GM18499 (cell line): Measurements from ENCODE around the gene LY9.

Source experiments
- ATAC-seq: cut with Tn5 transposase; IDR thresholded peaks from one replicate; pipeline ENCODE4 v1.9.1; 2021; ENCODE audit warnings: moderate number of reproducible peaks; ENCODE audit not compliant: insufficient read depth, unreplicated experiment

LY9 gene

GRCh38 chr1:160834945-160835565, 39.1 kb downstream of the LY9 start:
- ATAC-seq: no peak

- ATAC-seq: no peak
These were observed 39.8 kb downstream of the LY9 start for GRCh38 chr1:160835751-160836150.

- no peak for ATAC-seq
These were observed 40.6 kb downstream of the LY9 start for GRCh38 chr1:160836561-160836960.

GRCh38 chr1:160836981-160837557, 41.1 kb downstream of the LY9 start:
- no peak for ATAC-seq

GRCh38 chr1:160837558-160838205, 41.7 kb downstream of the LY9 start:
- ATAC-seq: peak; percentile 69

GRCh38 chr1:160838888-160839287, 42.9 kb downstream of the LY9 start:
- no peak for ATAC-seq

- no peak for ATAC-seq
These were observed 43.8 kb downstream of the LY9 start for GRCh38 chr1:160839746-160840145.

GRCh38 chr1:160841079-160841478, 45.1 kb downstream of the LY9 start:
- no peak for ATAC-seq

- ATAC-seq: no peak
These were observed 48.7 kb downstream of the LY9 start for GRCh38 chr1:160844447-160845232.

- no peak for ATAC-seq
These were observed 50.3 kb downstream of the LY9 start for GRCh38 chr1:160846281-160846680.

GRCh38 chr1:160850541-160850940, 54.6 kb downstream of the LY9 start:
- ATAC-seq: no peak

- ATAC-seq: no peak
These were observed 55.0 kb downstream of the LY9 start for GRCh38 chr1:160850993-160851392.

- no peak for ATAC-seq
These were observed 57.0 kb downstream of the LY9 start for GRCh38 chr1:160853014-160853413.

GRCh38 chr1:160853754-160854153, 57.8 kb downstream of the LY9 start:
- no peak for ATAC-seq

- peak; percentile 55 for ATAC-seq
These were observed 59.4 kb downstream of the LY9 start for GRCh38 chr1:160855181-160855981.

GRCh38 chr1:160858097-160858496, 62.1 kb downstream of the LY9 start:
- ATAC-seq: no peak

GRCh38 chr1:160858507-160858906, 62.5 kb downstream of the LY9 start:
- no peak for ATAC-seq

GRCh38 chr1:160859166-160859565, 63.2 kb downstream of the LY9 start:
- no peak for ATAC-seq

- ATAC-seq: no peak
These were observed 65.0 kb downstream of the LY9 start for GRCh38 chr1:160860840-160861505.
